Measurements from ENCODE around the gene LCE1F.

The LCE1F gene

DNA sequence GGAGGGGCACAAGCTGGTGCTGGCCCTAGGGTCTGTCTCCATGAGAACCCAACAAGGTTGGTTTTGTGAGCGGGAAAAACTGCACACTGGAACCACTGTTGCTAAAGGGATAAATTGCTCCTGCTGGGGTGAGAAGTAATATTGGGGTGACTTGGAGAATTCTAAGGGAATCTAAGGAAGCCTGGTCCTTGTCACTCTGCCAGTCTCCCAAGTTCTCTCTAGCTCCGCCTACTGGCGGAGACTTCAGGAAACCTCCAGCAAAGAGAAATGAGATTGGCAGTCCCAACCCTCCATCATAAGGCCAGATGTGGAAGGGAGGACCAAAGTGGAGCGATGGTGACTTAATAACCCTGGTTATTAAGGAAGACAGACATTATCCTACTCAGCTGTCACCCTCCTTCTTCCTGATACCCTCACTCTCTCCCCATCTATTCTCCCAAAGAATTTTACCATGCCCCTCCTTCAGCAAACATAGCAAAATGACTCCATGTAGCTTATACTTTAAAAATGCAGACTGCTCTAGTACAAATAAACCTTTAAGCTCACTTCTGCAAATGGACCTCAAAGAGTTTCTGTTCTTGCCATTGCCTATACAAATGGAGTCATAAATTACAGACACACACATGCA lies 2.7 kb downstream of the LCE1F start:
- peak; percentile 15 for DNase-seq

GRCh38 chr1:152783095-152783494 lies 8.2 kb downstream of the LCE1F start:
- DNase-seq: no peak

- DNase-seq: no peak
Measured at GRCh38 chr1:152786077-152786476, 11.1 kb downstream of the LCE1F start, which contains the start of gene LCE1E. Gene LCE1E, plus strand, starts transcription at chr1:152786257. Its CDS starts 1,043 bp downstream, at chr1:152787300.

GRCh38 chr1:152795686-152796085 lies 20.7 kb downstream of the LCE1F start:
- no peak for DNase-seq

- no peak for DNase-seq
Measured at GRCh38 chr1:152796421-152796820, 21.5 kb downstream of the LCE1F start, which contains the start of gene LCE1D. Gene LCE1D, plus strand, starts transcription at chr1:152796721. Its CDS starts 1,074 bp downstream, at chr1:152797795.

GRCh38 chr1:152801333-152801732 lies 26.4 kb downstream of the LCE1F start:
- no peak for DNase-seq

- DNase-seq: no peak
Measured at GRCh38 chr1:152806576-152806975, 31.6 kb downstream of the LCE1F start, which contains the start of gene LCE1C. Gene LCE1C, minus strand, starts transcription at chr1:152806651. Its CDS starts 1,173 bp downstream, at chr1:152805478.

- DNase-seq: no peak
Measured at GRCh38 chr1:152811050-152811449, 36.1 kb downstream of the LCE1F start.

GRCh38 chr1:152811671-152812070 lies 36.7 kb downstream of the LCE1F start, which contains the start of gene LCE1B:
Gene LCE1B, plus strand, starts transcription at chr1:152811971. Its CDS starts 476 bp downstream, at chr1:152812447.
- DNase-seq: no peak

GRCh38 chr1:152817309-152817708 lies 42.4 kb downstream of the LCE1F start:
- no peak for DNase-seq

DNA sequence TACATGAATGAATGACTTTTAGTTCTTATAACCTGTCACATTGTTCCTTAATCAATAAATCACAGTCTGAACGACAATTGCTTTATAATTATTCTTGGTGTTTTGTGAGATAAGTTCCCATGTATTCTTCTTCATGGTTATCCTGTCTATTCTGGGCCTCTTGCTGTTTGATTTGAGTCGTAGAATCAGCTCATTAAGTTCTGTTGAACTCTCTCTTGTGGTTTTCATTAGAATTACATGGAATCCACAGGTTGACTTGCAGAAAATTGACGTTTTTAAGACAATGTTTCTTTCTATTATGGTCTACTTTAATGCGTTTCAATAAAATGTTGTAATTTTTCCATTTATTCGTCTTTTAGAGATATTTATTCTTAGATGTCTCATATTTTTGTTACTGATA lies 48.4 kb downstream of the LCE1F start:
- no peak for DNase-seq

DNA sequence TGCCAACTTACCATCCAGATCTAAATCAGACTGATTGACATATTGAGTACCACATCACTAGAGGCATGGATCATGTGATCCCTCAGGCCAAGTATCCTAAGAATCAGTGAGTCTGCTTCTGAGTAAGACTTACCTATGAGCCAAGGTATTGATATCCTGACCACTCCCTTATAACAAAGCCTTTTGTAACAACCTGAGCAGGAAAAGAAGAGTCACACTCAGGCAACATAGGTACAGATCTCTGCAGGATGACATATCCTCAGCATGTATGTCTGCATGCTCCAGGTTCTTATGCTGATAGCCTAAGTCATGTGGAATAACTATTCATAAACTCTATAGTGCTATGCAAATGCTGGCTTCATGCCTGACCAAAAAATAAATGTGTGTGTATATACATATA lies 50.0 kb downstream of the LCE1F start:
- DNase-seq: no peak
